ENCODE results near the gene BRI3.
A peak's percentile ranks its signal among the peaks of the same experiment; 100 is the strongest.

Gene BRI3

DNA sequence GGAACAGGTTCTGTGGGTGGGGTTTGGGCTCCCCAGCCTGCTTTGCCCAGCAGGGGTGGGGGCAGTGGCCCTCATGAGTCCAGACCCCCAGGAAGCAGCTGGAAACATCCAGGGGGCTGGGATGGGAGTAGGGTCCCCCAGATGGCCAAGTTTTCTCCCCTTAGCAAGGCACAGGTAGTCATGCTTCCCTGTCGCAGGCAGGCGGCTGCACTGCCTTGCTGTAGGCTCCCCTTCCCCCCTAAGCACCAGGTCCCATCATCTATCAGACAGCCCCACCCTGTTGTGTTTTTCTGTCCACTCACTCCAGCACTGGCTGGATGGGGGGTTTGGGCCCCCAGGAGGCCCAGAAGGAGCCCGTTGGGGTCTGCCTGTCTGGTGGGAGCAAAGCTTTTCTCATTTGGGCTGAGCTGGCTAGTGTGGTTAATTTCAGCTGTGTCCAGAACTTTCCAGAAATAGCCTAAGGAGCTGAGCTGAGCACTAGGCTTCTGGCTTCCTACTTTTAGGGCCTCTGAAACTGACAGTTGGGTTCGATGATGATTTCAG lies 7.9 kb downstream of the BRI3 start:
- H3K36me3 ChIP-seq (replicated peaks), result peaks cover 61% of the 10 kb centered on the region
- TF ChIP-seq, protein P1, sequence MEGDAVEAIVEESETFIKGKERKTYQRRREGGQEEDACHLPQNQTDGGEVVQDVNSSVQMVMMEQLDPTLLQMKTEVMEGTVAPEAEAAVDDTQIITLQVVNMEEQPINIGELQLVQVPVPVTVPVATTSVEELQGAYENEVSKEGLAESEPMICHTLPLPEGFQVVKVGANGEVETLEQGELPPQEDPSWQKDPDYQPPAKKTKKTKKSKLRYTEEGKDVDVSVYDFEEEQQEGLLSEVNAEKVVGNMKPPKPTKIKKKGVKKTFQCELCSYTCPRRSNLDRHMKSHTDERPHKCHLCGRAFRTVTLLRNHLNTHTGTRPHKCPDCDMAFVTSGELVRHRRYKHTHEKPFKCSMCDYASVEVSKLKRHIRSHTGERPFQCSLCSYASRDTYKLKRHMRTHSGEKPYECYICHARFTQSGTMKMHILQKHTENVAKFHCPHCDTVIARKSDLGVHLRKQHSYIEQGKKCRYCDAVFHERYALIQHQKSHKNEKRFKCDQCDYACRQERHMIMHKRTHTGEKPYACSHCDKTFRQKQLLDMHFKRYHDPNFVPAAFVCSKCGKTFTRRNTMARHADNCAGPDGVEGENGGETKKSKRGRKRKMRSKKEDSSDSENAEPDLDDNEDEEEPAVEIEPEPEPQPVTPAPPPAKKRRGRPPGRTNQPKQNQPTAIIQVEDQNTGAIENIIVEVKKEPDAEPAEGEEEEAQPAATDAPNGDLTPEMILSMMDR (IDR thresholded peaks at IDR 0.05; ENCODE audit: low read depth, low read length, missing control alignments), result no peak

DNA sequence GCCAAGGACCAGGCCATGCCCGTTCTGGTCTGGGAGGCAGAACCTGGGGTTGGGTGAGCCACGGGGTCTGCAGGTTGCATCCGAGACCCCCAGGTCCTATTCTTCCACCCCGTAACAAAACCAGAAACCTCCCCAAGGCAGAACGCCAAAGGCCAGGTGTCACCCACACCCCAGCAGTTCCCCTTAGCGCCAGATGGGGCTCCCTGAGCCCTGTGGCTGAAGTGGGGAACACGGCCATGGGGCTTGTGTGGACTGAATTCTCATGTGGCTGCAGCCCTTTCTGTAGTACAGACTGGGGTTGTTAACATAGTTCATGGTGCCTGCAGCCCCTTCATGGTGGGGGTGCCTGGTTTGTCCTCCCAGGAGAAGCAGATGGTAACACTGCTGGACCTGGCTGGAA lies 10.2 kb downstream of the BRI3 start:
- H3K4me3 ChIP-seq (ENCODE audit: low read depth, low read length), result no peak overlapping the region
- in situ Hi-C loops (cut with HindIII; ENCODE audit: low pct_ligation_motif_present, low sequenced_read_pairs), result loop anchor here (25.0 kb wide), 1 partner anchor 571 kb away; the partner anchor contains the start of gene TMEM130
- peaks cover 59% of the 10 kb centered on the region for H3K36me3 ChIP-seq (replicated peaks)

More for the DNA sequence above, 7.9 kb downstream of the BRI3 start:
- Histone ChIP-seq H3K27me3 (replicated peaks) (no peaks in the 10 kb centered on the region), H3K4me3 (ENCODE audit: low read depth, low read length) (no peak overlapping the region), H3K27ac (no peak overlapping the region)
- DNase-seq, result no peak
- in situ Hi-C loops (cut with HindIII; ENCODE audit: low pct_ligation_motif_present, low sequenced_read_pairs), result loop anchor here (25.0 kb wide), 1 partner anchor 573 kb away; the partner anchor contains the start of gene TMEM130

DNA sequence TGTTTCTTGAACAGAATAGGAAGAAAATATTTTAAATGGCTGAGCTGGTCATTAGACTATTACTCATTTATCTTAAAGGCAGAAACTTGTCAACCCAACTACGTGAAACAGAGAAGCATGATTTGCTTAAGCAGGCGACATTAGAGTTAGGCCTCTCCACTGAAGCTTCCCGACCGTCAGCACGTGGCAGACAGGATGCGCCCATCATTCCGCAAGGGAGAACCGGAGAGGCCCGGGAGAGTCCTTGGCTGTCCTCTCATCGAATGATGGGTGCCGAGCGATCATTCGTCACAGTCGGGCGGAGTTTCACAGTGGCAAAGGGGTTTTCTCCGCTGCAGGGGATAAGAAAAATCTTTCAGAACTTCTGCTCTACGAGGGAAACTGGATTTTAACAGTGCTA lies 11.8 kb downstream of the BRI3 start:
- H3K36me3 ChIP-seq (replicated peaks), result peaks cover 50% of the 10 kb centered on the region
- H3K27me3 ChIP-seq (replicated peaks), result no peaks in the 10 kb centered on the region
- no peak for DNase-seq
- no peak overlapping the region for H3K27ac ChIP-seq
- no peak overlapping the region for H3K4me3 ChIP-seq (ENCODE audit: low read depth, low read length)
- in situ Hi-C loops (cut with HindIII; ENCODE audit: low pct_ligation_motif_present, low sequenced_read_pairs), result loop anchor here (25.0 kb wide), 1 partner anchor 569 kb away; the partner anchor contains the start of gene TMEM130
- TF ChIP-seq, protein P1 (IDR thresholded peaks at IDR 0.05; ENCODE audit: low read depth, low read length, missing control alignments), result no peak

More for the DNA sequence above, 10.2 kb downstream of the BRI3 start:
- TF ChIP-seq, protein P1 (IDR thresholded peaks at IDR 0.05; ENCODE audit: low read depth, low read length, missing control alignments), result peak; percentile 39
- DNase-seq, result no peak
- Histone ChIP-seq H3K27ac (no peak overlapping the region), H3K27me3 (replicated peaks) (no peaks in the 10 kb centered on the region)

DNA sequence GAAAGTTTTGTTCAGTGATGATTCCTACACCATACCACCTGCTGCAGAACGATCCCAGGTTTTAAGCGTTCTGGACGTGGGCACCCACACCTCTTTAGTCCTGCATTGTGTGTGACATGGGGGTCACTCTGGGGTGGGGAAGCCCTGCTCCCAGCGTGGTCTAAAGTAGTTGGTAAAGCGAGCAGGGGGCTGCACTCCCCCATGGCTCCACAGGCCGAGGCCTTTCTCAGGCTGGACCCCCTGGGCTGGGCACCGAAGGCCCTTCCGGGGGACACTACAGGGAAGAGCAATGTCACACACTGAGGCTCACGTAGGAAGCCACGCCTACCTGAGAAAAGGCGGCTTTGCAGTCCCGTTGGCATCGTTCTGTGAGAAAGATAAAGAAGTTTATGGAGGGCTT lies 12.3 kb downstream of the BRI3 start:
- H3K27ac ChIP-seq, result no peak overlapping the region
- in situ Hi-C loops (cut with HindIII; ENCODE audit: low pct_ligation_motif_present, low sequenced_read_pairs), result loop anchor here (25.0 kb wide), 1 partner anchor 569 kb away; the partner anchor contains the start of gene TMEM130
- no peak overlapping the region for H3K4me3 ChIP-seq (ENCODE audit: low read depth, low read length)
- no peaks in the 10 kb centered on the region for H3K27me3 ChIP-seq (replicated peaks)
- no peak for DNase-seq
- TF ChIP-seq, protein P1 (IDR thresholded peaks at IDR 0.05; ENCODE audit: low read depth, low read length, missing control alignments), result no peak
- H3K36me3 ChIP-seq (replicated peaks), result peaks cover 46% of the 10 kb centered on the region

DNA sequence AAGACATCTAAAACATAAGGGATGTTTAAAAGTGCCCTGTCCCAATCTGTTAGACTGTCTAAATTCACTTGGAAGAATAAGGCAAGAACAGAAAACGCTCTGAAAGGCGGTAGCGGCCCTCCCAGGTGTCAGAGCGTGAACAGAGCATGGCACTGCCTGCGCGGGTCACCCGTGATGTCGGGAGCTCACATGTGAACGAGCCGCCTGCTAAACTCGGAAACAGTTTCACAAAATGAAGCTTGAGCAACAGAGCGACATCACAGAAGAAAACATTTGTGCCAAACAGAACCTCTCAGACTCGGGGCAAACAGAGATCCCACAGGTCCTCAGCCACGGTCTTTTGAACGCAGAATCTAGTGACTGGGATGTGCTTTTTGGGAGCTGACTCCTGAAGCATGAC lies 12.8 kb downstream of the BRI3 start:
- no peak overlapping the region for H3K27ac ChIP-seq
- no peak for DNase-seq
- H3K27me3 ChIP-seq (replicated peaks), result no peaks in the 10 kb centered on the region
- H3K4me3 ChIP-seq (ENCODE audit: low read depth, low read length), result no peak overlapping the region
- in situ Hi-C loops (cut with HindIII; ENCODE audit: low pct_ligation_motif_present, low sequenced_read_pairs), result loop anchor here (25.0 kb wide), 1 partner anchor 568 kb away; the partner anchor contains the start of gene TMEM130
- peaks cover 42% of the 10 kb centered on the region for H3K36me3 ChIP-seq (replicated peaks)
- TF ChIP-seq, protein P1 (IDR thresholded peaks at IDR 0.05; ENCODE audit: low read depth, low read length, missing control alignments), result no peak

Measured in brain microvascular endothelial cell (primary cell).